ENCODE results near the gene ADA.

ADA gene

GRCh38 chr20:44574372-44574771 is 77.1 kb downstream of the ADA start:
- Mint-ChIP-seq H3K4me1 (peaks cover 53% of the 10 kb centered on the region), H3K9me3 (no peaks in the 10 kb centered on the region), H3K36me3 (ENCODE audit: low read depth) (no peaks in the 10 kb centered on the region), H3K27ac (peak overlapping the region; percentile 71 to 98 (median 75)), H3K27me3 (ENCODE audit: low read depth) (peaks cover 3% of the 10 kb centered on the region), H3K4me3 (no peak overlapping the region)
- TF ChIP-seq CTCF (IDR thresholded peaks at IDR 0.05; ENCODE audit: unreplicated experiment in 3 of 3): no peak

GRCh38 chr20:44573501-44573869 is 78.0 kb downstream of the ADA start:
- Mint-ChIP-seq H3K4me3 (no peak overlapping the region), H3K27me3 (ENCODE audit: low read depth) (peaks cover 3% of the 10 kb centered on the region), H3K9me3 (no peaks in the 10 kb centered on the region), H3K4me1 (peaks cover 49% of the 10 kb centered on the region), H3K27ac (peak overlapping the region; percentile 79 to 98 (median 92)), H3K36me3 (ENCODE audit: low read depth) (no peaks in the 10 kb centered on the region)
- no peak for TF ChIP-seq CTCF (IDR thresholded peaks at IDR 0.05; ENCODE audit: unreplicated experiment in 3 of 3)

- no peak for TF ChIP-seq CTCF (IDR thresholded peaks at IDR 0.05; ENCODE audit: unreplicated experiment in 3 of 3)
- no peaks in the 10 kb centered on the region for H3K9me3 Mint-ChIP-seq
- H3K36me3 Mint-ChIP-seq (ENCODE audit: low read depth): no peaks in the 10 kb centered on the region
- peak overlapping the region; percentile 79 to 98 (median 92) for H3K27ac Mint-ChIP-seq
- H3K27me3 Mint-ChIP-seq (ENCODE audit: low read depth): peaks cover 3% of the 10 kb centered on the region
- peak overlapping the region in 2 of 3 experiments; percentile 39 to 41 for H3K4me3 Mint-ChIP-seq
- peaks cover 49% of the 10 kb centered on the region for H3K4me1 Mint-ChIP-seq
Observed at GRCh38 chr20:44572551-44573500, 78.7 kb downstream of the ADA start.

DNA sequence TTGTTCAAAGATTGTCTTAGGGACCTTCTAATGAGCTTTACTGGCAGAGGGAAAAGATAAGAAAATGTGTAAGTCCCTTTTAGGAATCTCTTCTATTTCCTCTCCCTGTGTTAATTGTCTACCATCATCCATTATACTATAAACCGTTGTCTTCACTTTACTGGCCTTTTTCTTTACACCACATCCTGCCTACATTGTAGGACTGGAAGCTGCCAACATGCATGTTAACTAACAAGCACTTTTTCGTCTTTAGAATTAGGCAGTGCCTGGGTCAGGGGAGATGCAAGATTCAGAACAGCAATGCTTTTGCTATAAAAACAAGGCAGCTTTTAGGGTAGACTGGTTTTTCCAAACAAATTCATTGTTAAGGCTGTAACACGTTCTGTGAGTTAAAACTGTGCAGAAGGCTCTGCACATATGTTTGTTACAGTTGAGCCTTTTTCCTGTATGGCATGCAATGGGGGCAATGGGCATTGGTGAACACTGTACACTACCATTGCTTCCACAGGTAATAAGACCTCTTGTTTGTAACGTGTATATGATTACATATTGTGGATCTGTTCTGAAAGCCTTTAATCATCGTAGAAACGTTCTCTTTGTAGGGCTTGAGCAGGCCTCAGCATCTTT is 80.0 kb downstream of the ADA start:
- Mint-ChIP-seq H3K36me3 (ENCODE audit: low read depth) (no peaks in the 10 kb centered on the region), H3K4me1 (peaks cover 40% of the 10 kb centered on the region), H3K4me3 (no peak overlapping the region), H3K27ac (peak overlapping the region; percentile 4 to 98 (median 64)), H3K9me3 (no peaks in the 10 kb centered on the region), H3K27me3 (ENCODE audit: low read depth) (peaks cover 3% of the 10 kb centered on the region)
- TF ChIP-seq CTCF (IDR thresholded peaks at IDR 0.05; ENCODE audit: unreplicated experiment in 3 of 3): no peak

DNA sequence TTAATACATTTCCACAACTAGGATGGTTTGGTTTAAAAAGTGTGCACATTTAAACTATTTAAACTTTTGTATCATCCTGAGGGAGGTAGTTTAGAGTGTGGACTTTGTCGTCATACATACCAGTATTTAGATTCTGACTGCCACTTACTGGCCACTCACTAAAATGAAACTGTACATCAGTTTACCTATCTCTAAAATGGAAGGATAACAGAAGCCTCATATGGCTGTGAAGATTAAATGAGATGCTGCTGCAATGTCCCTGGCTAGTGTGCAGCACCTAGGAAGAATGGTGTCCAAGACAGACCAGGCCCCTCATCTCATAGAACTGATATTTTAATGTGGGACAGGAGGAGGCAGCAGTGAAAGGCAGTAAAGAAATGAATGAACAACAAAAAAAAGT is 81.1 kb downstream of the ADA start:
- no peaks in the 10 kb centered on the region for H3K36me3 Mint-ChIP-seq (ENCODE audit: low read depth)
- no peak overlapping the region for H3K4me3 Mint-ChIP-seq
- peak overlapping the region in 1 of 3 experiments; percentile 36 for H3K27ac Mint-ChIP-seq
- H3K4me1 Mint-ChIP-seq: peaks cover 29% of the 10 kb centered on the region
- TF ChIP-seq CTCF (IDR thresholded peaks at IDR 0.05; ENCODE audit: unreplicated experiment in 3 of 3): no peak
- H3K9me3 Mint-ChIP-seq: no peaks in the 10 kb centered on the region
- H3K27me3 Mint-ChIP-seq (ENCODE audit: low read depth): peaks cover 3% of the 10 kb centered on the region
